ENCODE data around the gene ANAPC5.

DNA sequence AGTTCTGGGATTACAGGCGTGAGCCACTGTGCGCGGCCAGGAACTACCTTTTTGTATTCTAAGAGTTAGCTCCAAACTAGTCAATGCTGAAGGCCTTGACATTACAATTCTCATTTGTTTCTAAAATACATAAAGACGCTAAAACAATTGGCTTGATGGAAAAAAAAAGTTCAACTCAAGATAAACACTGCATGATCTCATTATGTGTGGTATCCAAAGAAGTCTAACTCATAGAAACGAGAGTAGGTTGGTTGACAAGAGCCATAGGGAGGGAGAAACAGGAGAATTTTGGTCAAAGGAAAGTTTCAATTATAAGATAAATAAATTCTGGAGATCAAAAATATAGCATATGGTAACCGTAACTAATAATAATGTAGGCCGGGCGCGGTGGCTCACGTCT lies 27.7 kb upstream of the ANAPC5 start:
- TF ChIP-seq POLR2A (IDR thresholded peaks at IDR 0.05; ENCODE audit: low read depth) (no peak), CTCF (IDR thresholded peaks at IDR 0.05) (no peak)

Measured in esophagus muscularis mucosa (tissue), 3 donors.